CD4-positive, alpha-beta T cell treated with Interleukin-15 for 1 hour (primary cell): ENCODE data around the gene FOXJ3.

Source experiments
- DNase-seq: peaks from one replicate; pipeline ENCODE4 v3.0.0-alpha.2; 2020

Gene FOXJ3

DNA sequence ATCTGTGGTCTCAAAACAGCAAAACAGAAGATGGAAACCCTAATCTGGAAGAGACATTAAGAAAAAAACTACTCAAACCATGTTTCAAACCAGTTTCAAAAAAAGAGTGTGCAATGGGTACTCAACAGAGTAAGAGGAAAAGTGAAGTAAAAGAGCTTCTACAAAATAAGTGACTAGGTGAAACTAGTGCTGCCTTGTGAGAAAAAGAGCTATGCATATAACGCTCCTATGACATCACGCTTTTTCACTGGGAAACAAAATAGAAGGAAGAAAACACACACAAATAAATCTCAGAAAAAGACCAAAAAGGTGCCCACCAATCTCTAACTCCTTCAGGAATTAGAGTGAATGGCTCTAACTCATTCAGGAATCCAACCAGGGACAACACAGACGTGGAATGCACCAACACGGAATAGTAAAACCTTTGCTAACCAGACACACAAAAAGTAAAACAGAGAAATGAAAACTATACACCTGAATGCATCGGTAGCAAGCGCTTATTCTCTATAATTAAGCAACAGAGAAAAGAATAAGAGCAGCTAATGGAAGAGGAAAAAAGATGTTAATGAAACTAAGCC lies 1.3 kb downstream of the FOXJ3 start:
- DNase-seq = no peak

DNA sequence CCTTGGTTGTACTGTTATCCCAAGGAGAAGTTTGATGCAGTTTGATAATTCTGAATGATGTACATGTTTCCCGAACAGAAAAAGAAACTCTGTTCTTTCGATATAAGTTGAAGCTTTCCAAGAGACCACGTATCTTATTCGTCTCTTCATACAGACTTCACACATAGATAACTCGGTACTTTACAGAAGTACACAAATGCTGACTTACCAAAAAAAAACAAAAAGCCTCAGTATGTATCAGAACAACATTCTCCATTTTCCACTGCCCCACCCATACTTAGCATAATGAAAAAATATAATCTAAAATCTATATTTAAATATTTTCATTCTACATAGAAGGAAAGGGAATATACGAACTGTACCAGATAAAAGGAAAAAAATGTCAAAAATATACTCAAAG lies 2.2 kb downstream of the FOXJ3 start:
- DNase-seq = no peak

DNA sequence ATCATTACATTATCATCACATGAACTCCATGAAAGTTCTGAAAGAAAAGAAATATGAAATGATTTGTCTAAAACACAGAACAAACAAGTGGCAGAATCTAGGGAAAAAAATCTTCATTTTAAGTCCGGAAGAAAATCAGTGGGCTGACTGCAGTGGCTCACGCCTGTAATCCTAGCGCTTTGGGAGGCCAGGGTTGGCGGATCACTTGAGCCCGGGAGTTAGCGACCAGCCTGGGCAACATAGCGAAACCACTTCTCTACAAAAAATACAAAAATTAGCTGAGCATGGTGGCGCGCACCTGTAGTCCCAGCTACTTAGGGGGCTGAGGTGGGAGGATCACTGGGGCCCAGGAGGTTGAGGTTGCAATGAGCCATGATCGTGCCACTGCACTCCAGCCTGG lies 4.8 kb downstream of the FOXJ3 start:
- DNase-seq = no peak

DNA sequence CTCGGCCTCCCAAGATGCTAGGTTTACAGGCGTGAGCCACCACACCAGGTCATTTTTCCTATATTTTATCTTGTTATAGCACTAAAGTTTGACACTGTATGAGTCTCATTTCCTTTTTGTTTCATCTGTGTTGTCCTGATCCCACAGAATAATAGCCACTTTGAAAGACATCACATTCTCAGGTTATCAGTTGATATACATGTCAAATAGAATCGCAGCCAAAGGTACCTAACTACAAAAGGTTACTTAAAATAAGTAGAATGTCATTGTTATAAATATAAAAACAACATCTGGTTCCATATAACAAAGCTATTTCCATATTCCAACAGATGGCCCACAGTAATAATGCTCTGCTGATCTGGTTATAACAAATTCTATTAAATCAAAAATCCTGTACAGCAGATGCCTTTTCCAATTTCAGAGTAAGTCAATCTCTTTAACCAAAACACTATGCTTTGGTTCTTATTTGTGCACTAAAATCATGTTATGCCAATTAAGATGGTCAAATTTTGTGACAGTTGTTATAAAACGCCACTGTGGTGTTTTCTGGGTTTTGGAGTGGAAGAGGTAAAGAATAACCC lies 6.0 kb downstream of the FOXJ3 start:
- DNase-seq = no peak

DNA sequence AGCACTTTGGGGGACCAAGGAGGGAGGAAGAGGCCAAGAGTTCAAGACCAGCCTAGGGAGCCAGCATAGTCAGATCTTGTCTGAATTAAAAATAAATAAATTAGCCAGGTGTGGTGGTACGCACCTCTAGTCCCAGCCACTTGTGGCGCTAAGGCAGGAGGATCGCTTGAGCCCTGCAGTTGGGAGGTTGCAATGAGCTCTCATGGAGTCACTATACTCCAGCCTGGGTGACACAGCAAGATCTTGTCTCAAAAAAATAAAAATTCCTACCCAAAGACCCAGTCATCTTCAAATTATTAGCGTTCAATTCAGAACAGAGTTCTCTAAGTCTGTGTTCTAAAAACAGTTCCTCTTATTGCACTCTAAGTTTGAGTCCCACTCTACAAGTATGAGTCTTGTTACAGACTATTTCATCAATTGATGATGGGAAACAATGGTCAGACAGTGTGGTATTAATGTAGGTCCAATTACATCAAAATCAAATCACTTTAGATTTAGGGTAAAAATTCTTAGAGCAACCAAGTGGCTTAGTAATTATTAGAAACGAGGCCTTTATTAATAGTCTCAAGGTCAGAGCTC lies 6.9 kb downstream of the FOXJ3 start:
- no peak for DNase-seq

DNA sequence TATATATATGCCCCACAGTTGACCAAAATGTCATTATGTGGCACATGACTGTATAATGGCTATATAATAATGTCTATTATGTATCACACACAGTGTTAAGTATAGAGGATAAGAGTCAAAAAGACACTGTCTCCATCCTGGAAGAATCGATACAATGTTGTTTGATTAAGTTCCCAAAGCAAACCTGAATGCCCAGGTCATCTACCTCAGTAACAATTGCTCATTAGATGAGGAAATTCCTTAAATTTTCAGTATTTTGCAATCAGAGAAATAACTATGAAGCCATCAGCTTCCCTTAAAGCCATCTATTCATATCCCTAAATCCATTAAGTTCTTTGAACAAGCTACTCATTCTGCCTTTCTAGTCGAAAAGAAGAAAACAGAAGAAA lies 10.0 kb downstream of the FOXJ3 start:
- DNase-seq = no peak

DNA sequence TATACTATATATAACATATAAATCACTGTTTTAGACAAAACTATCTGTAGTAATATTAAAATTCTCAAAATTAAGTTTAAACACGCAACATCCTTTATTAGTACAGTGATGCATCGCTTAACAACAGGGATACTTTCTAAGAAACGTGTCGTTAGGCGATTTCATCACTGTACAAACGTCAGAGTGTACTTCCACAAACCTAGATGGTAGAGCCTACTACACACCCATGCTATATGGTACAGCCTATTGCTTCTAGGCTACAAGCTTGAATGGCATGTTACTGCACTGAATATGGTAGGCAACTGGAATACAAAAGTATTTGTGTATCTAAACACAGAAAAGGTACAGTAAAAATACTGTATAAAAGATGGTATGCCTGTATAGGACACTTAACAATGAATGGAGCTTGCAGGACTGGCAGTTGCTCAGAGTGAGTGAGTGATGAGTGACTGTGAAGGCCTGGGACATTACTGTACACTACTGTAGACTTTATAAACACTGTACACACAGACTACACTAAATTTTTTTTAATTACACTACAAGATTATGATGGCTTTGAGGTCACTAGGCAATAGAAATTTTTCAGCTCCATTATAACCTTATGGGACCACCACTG lies 10.5 kb downstream of the FOXJ3 start:
- no peak for DNase-seq

DNA sequence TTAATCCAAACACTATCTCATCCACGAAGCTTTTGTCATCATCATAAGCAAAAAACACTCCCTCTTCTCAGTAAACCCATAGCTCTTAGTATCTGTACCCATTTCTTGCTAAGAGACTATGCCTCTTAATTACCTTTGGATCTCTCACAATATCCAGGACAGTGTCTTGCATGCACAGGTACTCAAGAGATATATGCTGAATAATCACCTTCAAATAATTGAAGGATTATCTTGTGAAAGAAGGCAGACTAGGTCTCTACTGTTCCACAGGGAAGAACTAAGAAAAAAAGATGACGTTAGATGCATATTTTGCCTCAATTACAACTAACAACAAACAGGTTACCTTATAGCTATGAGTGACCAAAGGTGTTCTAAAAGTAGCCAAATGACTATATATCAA lies 11.5 kb downstream of the FOXJ3 start:
- no peak for DNase-seq

DNA sequence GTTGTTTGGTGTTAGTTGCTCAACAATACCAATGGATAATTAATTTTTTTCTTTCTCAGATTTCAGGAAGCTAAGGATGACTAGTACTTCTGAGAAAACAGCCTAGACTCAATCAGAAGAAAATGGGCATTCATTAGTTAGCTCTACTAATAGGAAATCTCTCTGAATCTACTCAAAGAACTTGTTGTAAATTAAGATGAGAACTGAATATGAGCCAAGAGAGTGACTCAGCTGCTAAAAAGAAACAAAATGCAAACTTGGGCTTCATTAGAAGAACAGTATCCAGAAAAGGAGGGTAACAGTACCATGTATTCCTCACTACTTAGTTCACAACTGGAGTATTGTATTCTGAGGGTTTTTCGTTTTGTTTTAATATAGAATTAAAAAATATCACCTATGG lies 12.5 kb downstream of the FOXJ3 start:
- DNase-seq = no peak

DNA sequence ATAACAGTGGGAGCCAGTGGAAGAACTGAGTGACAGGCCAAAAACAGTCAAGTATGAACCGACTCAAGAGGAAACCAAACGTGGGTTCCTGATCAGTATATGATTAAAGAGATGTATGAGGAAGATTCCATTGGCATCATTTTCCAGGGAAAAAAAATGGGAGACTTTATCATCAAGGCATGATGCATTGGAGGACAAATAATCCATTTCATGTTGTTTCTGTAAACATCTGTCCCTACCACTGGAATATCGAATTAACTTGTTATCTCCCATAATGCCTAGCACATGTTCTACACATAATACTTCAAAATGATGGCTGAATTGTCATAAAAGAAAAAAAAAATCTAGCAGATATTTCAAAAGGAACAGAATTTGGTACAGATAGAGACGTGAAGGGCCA lies 13.3 kb downstream of the FOXJ3 start:
- no peak for DNase-seq

DNA sequence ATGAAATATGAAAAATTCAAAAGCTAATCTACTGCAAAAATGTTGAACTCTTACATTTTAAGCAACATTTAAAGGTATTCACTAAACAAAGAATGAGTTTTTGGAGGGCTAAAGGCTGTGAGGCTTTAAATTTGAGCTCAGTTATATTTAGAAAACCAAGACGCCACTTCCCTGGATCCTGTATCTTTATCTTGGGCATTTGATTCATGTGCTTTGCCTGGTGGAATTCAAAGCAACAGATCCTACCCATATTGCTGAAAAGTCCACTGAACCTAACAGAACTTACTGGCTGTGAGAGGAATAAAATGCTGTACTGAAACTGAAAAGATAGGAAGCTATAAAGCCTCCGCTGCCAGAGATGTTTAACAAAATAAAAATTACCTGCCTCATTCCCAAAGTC lies 14.3 kb downstream of the FOXJ3 start:
- DNase-seq = no peak

DNA sequence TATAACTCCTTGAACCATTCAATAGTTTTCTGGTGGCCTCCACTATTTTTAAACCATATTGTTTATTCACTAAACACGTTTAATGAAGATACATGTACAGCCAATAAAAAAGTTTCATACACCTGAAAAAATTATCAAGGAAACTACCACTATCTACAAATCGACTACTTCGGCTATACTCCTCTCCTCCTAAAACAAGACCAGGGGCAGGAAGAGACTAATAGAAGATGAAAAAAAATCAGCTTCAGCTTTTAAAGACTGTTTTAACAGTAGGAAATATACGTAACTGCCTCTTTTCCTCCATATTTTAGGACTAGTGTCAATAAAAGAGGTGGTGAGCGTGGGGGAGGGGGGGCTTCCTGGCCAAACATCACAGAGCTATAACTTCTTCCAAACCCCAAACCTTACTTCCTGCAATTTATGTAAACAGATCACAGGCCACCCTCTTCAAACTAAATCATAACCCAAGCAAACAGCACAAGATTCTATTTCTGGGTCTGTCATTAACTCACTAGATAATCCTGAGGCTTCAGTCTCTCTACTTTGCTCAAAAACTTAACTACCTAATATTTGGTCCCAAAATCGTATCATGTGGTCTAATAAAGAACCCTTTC lies 15.1 kb downstream of the FOXJ3 start:
- DNase-seq = no peak

DNA sequence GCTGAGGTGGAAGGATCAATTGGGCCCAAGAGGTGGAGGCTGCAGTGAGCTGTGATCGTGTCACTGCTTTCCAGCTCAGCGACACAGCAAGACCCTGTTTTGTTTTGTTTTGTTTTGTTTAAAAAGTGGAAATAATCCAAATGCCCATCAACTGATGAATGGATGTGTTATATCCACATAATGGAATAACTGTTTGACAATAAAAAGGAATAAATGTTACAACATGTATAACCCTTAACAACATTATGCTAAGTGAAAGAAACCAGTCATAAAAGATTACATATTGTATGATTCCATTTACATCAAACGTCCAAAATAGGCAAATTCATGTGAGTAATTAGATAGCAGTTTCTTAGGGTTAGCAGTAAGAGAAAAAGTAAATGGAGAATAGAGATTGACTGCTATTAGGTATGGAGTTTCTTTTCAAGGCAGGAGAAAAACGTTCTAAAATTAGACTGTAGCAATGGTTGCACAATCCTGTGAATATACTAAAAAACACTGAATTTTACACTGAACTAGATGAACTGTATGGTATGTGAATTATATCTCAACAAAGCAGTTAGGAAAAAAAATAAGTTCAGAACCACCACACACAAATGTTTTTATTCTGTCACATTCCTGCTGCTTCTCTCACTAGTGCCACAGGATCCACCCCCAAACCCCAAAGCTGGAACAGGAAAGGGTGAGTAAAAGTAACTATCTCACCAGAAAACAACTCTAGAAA lies 15.7 kb downstream of the FOXJ3 start:
- no peak for DNase-seq

DNA sequence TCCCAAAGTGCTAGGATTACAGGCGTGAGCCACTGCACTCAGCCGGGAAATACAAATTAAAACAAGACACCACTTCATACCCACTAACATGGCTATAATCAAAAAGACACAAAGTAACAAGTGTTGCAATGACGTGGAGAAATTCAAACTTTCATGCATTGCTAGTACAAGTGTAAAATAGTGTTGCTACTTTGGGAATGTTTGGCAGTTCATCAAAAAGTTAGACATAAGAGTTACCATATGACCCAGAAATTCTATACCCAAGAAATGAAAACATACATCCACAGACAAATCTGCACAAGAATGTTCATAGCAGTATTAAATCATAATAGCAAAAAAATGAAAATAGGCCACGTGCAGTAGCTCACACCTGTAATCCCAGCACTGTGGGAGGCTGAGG lies 16.4 kb downstream of the FOXJ3 start:
- DNase-seq = no peak

DNA sequence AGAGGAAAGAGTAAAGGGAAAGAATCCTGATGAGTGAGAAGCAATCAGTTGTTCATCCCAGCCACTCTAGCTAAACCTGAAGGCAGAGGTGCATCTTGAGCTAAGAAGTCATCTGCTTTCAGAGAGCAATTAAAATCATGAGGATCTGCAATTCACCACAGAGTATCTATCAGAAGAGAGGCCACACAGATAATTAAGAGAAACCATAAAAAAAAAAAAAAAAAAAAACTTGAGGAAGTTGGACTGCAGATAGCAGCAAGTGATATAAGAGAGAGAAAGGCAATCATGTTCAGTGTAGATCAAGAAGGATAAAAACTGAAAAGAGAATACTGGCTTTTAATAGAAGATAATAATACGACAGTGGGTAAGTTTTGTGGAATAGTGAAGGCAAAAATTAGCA lies 17.7 kb downstream of the FOXJ3 start:
- no peak for DNase-seq

DNA sequence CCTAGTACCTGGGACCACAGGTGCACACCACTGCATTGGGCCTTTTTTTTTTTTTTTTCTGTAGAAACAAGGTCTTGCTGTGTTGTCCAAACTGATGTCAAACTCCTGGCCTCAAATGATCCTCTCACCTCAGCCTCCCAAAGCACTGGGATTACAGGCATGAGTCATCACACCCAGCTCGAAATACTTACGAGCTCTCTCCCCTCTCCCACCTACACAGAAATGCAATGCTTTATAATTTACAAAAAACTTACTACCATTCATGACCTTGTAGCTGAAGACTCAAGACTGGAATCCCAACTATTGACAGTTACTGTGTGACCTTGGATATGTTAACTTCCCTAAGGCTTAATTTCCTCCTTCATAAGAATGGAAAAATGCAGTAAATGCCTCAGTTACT lies 18.7 kb downstream of the FOXJ3 start:
- no peak for DNase-seq

DNA sequence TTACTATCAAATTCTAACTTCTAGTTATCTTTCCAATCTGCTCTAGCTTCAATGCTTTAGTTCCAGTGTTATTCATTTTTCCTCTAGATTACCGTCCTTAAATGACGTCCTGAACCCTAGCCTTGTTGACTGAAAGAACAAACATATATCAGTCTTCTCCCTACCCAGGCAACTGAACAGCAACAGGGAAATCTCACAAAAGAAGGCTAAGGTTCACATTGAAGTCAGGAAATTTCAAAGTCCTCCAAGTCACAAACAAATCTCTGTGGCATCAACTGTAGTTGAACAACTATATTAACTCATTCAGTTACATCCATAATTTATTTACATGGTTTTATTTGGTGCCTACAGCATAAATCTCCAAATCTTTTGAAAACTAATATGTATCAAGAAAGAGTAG lies 19.5 kb downstream of the FOXJ3 start:
- DNase-seq = no peak

DNA sequence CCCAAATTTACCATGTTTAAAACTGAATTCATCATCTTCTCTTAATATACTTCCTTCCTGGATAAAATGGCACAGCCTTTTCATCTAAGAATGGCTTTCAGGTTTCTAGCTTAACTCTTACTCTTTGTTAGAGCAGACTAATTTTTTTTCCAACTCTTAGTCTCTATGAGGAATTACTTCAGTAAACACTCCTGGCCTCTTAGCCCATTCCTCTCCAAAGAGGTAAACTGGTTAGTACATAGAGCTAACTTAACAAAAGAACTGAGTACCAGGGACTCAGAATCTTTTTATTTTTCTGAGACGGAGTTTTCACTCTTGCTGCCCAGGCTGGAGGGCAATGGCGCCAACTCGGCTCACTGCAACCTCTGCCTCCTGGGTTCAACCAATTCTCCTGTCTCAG lies 21.1 kb downstream of the FOXJ3 start:
- no peak for DNase-seq

DNA sequence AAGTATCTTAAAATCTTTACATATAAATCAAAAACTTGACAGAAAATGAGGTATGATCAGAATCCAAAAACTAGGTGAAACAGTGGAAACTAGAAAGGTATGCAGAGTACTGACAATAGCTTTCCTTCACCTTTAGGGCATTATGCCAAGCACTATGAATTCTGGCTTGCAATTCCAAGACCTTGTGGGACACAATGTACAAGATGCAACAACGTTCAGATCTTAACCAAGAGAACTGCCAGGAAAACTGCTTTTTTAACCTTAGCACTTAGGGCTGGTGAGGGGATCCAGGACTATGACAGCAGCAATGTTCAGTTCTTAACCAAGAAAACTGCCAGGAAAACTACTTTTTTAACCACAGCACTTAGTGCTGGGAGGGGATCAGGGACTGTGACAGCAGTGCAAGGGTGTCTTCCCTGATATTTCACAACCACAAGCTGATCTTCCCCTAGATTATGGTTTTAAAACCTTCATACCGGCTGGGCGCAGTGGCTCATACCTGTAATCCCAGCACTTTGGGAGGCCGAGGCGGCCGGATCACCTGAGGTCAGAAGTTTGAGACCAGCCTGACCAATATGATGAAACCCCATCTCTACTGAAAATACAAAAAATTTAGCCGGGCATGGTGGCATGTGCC lies 22.3 kb downstream of the FOXJ3 start:
- no peak for DNase-seq

DNA sequence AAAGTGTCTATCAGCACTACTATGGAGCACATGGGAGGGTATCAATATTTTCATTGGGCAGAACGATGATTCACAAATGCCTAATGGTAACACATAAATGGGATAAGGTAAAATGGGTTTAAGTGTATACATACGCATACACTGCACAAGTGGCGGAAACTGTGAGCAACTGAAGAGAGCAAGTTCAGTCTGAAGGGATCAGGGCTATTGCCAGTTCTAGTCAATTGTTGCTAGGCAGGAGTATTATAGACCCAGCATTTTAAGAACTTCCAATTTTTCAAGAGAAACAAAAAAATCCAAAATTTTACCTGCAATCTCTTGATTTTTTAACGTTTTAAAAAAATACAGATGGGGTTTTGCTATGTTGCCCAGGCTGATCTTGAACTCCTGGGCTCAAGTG lies 23.1 kb downstream of the FOXJ3 start:
- no peak for DNase-seq

DNA sequence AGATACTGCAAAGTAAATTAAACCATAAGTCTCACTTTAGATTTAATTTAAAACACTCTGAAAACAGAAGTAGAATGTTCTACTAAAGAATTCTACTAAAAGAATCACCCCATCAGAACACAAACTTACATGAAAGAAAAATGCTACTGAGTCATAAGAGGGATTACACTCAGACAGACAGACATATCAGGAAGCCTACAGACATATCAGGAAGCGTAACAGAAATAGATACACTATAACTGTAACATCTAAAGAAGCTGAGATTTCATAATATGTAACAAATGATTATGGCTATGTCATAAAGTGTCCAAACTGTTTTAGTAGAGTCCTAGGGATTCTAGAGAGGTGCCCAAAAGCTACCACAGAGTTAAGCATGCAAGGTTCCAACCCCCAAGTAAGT lies 23.9 kb downstream of the FOXJ3 start:
- no peak for DNase-seq

DNA sequence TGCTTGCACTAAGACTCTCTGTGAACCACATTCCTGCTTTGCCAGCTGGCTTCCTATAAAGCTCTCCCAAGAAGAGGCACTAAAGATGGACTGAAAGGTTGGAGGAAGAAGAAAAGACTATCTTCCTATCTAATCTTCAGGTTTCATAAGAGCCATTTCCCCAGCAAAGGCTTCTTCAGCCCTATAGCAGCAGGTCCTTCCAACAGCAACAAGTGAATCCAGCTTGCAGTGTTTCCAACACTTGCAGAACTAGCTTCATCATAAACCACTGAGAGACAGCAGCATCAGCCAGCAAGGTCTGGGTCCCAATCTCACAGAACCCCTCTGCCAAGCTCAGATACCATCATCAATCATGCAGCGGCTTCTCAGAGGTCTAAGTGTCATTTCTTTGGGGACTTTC lies 28.1 kb downstream of the FOXJ3 start:
- no peak for DNase-seq

DNA sequence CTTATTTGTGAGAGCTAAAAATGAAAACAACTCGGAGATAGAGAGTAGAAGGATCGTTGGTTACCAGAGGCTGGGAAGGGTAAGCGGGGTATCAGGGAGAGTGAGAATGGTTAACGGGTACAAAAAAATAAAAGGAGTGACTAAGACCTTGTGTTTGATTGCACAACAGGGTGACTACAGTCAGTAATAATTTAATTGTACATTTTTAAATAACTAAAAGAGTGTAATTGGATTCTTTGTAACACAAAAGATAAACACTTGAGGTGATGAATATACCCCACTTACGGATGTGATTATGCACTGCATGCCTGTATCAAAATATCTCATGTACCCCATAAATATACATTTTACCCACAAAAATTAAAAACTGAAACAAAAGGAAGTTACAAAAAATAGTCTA lies 29.4 kb downstream of the FOXJ3 start:
- DNase-seq = no peak
